Mesothelial cell of epicardium (in vitro differentiated cells): ENCODE results near the gene MYCN. TPM values are rescaled to one million over a fixed set of nuclear protein-coding genes. Genes with fewer than 3 reads are reported as not detected.
A peak's percentile ranks its signal among the peaks of the same experiment; 100 is the strongest.

ENCODE experiments used
- DNase-seq, 2 experiments: peaks; one replicate each; pipeline ENCODE4 v3.0.0; 2021; ENCODE audit warnings: low spot score in 2 of 2; ENCODE audit not compliant: unreplicated experiment in 2 of 2
- H3K27ac Mint-ChIP-seq: 2 replicates; pipeline ENCODE4 v1.8.0; 2021; ENCODE audit warnings: mixed read lengths
- H3K27me3 Mint-ChIP-seq: 2 replicates; pipeline ENCODE4 v1.8.0; 2021; ENCODE audit warnings: low read depth, mixed read lengths
- H3K36me3 Mint-ChIP-seq: 2 replicates; pipeline ENCODE4 v1.8.0; 2021; ENCODE audit warnings: mixed read lengths
- H3K4me1 Mint-ChIP-seq: 2 replicates; pipeline ENCODE4 v1.8.0; 2021; ENCODE audit warnings: mixed read lengths
- H3K4me3 Mint-ChIP-seq: 2 replicates; pipeline ENCODE4 v1.8.0; 2021; ENCODE audit warnings: mild to moderate bottlenecking, moderate library complexity, mixed read lengths
- H3K9me3 Mint-ChIP-seq: 2 replicates; pipeline ENCODE4 v1.8.0; 2021; ENCODE audit warnings: mixed read lengths
- total RNA-seq: library from RNA; stranded (reverse); gene quantifications from 3 replicates; pipeline ENCODE4 v1.2.1, GENCODE V29; 2021
- TF ChIP-seq, protein P1 (sequence below): fragments of 200-600 bp; sonication (generic); IDR thresholded peaks from one replicate; pipeline ENCODE4 v1.5.0; 2021; ENCODE audit warnings: antibody characterized with exemption; ENCODE audit not compliant: unreplicated experiment

The MYCN gene
- total RNA-seq, 1 donor from 2014 or later, result 69.1 TPM

GRCh38 chr2:15982285-15983044, 42.1 kb downstream of the MYCN start:
- H3K9me3 Mint-ChIP-seq, result no peaks in the 10 kb centered on the region
- DNase-seq, result no peak
- H3K36me3 Mint-ChIP-seq, result no peaks in the 10 kb centered on the region
- peak overlapping the region; percentile 50 for H3K27ac Mint-ChIP-seq
- H3K4me3 Mint-ChIP-seq, result no peak overlapping the region
- peaks cover 19% of the 10 kb centered on the region for H3K4me1 Mint-ChIP-seq
- TF ChIP-seq, protein P1, sequence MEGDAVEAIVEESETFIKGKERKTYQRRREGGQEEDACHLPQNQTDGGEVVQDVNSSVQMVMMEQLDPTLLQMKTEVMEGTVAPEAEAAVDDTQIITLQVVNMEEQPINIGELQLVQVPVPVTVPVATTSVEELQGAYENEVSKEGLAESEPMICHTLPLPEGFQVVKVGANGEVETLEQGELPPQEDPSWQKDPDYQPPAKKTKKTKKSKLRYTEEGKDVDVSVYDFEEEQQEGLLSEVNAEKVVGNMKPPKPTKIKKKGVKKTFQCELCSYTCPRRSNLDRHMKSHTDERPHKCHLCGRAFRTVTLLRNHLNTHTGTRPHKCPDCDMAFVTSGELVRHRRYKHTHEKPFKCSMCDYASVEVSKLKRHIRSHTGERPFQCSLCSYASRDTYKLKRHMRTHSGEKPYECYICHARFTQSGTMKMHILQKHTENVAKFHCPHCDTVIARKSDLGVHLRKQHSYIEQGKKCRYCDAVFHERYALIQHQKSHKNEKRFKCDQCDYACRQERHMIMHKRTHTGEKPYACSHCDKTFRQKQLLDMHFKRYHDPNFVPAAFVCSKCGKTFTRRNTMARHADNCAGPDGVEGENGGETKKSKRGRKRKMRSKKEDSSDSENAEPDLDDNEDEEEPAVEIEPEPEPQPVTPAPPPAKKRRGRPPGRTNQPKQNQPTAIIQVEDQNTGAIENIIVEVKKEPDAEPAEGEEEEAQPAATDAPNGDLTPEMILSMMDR, result no peak
- no peaks in the 10 kb centered on the region for H3K27me3 Mint-ChIP-seq

DNA sequence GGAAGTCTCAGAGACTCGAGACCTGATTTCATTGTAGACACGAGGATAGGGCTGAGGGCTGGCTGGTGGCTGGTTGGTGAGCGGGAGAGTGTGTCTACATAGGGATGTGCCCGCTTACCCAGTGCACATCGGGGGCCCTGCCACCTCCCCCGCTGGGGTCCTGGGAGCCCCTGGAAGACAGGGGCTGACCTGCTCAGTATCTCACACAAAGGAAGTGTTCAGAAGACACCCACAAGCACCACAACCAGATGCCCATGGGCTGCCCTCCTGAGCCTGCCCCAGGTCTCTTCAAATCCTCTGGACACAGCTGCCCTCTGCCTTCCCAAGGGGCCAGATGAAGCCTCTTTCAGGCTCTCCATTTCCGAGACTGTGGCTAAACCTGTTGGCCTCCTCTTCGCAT, 43.1 kb downstream of the MYCN start:
- H3K27ac Mint-ChIP-seq, result peak overlapping the region; percentile 40
- no peaks in the 10 kb centered on the region for H3K9me3 Mint-ChIP-seq
- peaks cover 19% of the 10 kb centered on the region for H3K4me1 Mint-ChIP-seq
- no peak for DNase-seq
- TF ChIP-seq, protein P1, result no peak
- no peaks in the 10 kb centered on the region for H3K27me3 Mint-ChIP-seq
- H3K36me3 Mint-ChIP-seq, result no peaks in the 10 kb centered on the region
- no peak overlapping the region for H3K4me3 Mint-ChIP-seq

- DNase-seq, result no peak
- Mint-ChIP-seq H3K9me3 (no peaks in the 10 kb centered on the region), H3K27me3 (no peaks in the 10 kb centered on the region), H3K4me3 (no peak overlapping the region), H3K36me3 (no peaks in the 10 kb centered on the region), H3K4me1 (peaks cover 27% of the 10 kb centered on the region), H3K27ac (no peak overlapping the region)
- TF ChIP-seq, protein P1, result no peak
Measured at GRCh38 chr2:15984368-15985255, 44.3 kb downstream of the MYCN start.

GRCh38 chr2:15985531-15985930, 45.2 kb downstream of the MYCN start:
- Mint-ChIP-seq H3K27ac (no peak overlapping the region), H3K27me3 (no peaks in the 10 kb centered on the region), H3K4me1 (peaks cover 36% of the 10 kb centered on the region), H3K9me3 (no peaks in the 10 kb centered on the region), H3K4me3 (no peak overlapping the region), H3K36me3 (no peaks in the 10 kb centered on the region)
- DNase-seq, result no peak
- TF ChIP-seq, protein P1, result no peak

- Mint-ChIP-seq H3K36me3 (no peaks in the 10 kb centered on the region), H3K27me3 (no peaks in the 10 kb centered on the region), H3K27ac (no peak overlapping the region), H3K4me1 (peaks cover 38% of the 10 kb centered on the region), H3K4me3 (no peak overlapping the region), H3K9me3 (no peaks in the 10 kb centered on the region)
- DNase-seq, result no peak
- TF ChIP-seq, protein P1, result no peak
Measured at GRCh38 chr2:15986068-15986560, 45.8 kb downstream of the MYCN start.
